HG03354 (cell line): Measurements from ENCODE around the gene PCED1A.

ENCODE experiments used
- ATAC-seq: cut with Tn5 transposase; IDR thresholded peaks from one replicate; pipeline ENCODE4 v1.9.1; 2021; ENCODE audit warnings: mild to moderate bottlenecking; ENCODE audit not compliant: unreplicated experiment, poor library complexity, severe bottlenecking

PCED1A gene

GRCh38 chr20:2840138-2840966, at the start of gene PCED1A, which contains the start of gene VPS16:
TSS of gene PCED1A (minus strand) at chr20:2840655. CDS start at chr20:2839912, 743 bp downstream.
TSS of gene VPS16 (plus strand) at chr20:2840745. CDS start at chr20:2840775, 30 bp downstream.
- peak; percentile 97 for ATAC-seq

- ATAC-seq = no peak
Measured at GRCh38 chr20:2889797-2890196, 49.3 kb upstream of the PCED1A start.

GRCh38 chr20:2889209-2889608, 48.8 kb upstream of the PCED1A start:
- ATAC-seq = no peak

- no peak for ATAC-seq
Measured at GRCh38 chr20:2888224-2888955, 47.9 kb upstream of the PCED1A start.

GRCh38 chr20:2887715-2888114, 47.3 kb upstream of the PCED1A start:
- ATAC-seq = no peak

GRCh38 chr20:2883726-2884637, 43.5 kb upstream of the PCED1A start:
- no peak for ATAC-seq

GRCh38 chr20:2880650-2881049, 40.2 kb upstream of the PCED1A start:
- no peak for ATAC-seq

GRCh38 chr20:2879146-2879545, 38.7 kb upstream of the PCED1A start:
- ATAC-seq = no peak

- ATAC-seq = no peak
Measured at GRCh38 chr20:2878515-2878914, 38.1 kb upstream of the PCED1A start.

- no peak for ATAC-seq
Measured at GRCh38 chr20:2875690-2876203, 35.3 kb upstream of the PCED1A start.

GRCh38 chr20:2874456-2874855, 34.0 kb upstream of the PCED1A start:
- ATAC-seq = no peak

GRCh38 chr20:2873747-2874041, 33.2 kb upstream of the PCED1A start:
- peak; percentile 48 for ATAC-seq

- peak; percentile 91 for ATAC-seq
Measured at GRCh38 chr20:2873010-2873746, 32.7 kb upstream of the PCED1A start, which contains the start of gene PTPRA. TSS of gene PTPRA (plus strand) at chr20:2873481. CDS start at chr20:2964278, 90,797 bp downstream.

GRCh38 chr20:2872459-2873009, 32.1 kb upstream of the PCED1A start:
- peak; percentile 29 for ATAC-seq

GRCh38 chr20:2871661-2872458, 31.4 kb upstream of the PCED1A start:
- ATAC-seq = peak; percentile 1

GRCh38 chr20:2871111-2871465, 30.6 kb upstream of the PCED1A start:
- ATAC-seq = no peak

GRCh38 chr20:2869381-2869780, 28.9 kb upstream of the PCED1A start:
- ATAC-seq = no peak
